ENCODE data around the gene TEAD1. TPM values are rescaled to one million over a fixed set of nuclear protein-coding genes. Genes with fewer than 3 reads are reported as not detected.
A peak's percentile ranks its signal among the peaks of the same experiment; 100 is the strongest.

Gene TEAD1
- total RNA-seq, 1 donor from 2014 or later, result 17.6 TPM

- Histone ChIP-seq H3K27me3 (ENCODE audit: control insufficient read depth, insufficient read depth, low read length) (no peaks in the 10 kb centered on the region), H3K36me3 (ENCODE audit: control insufficient read depth, insufficient read depth, low read length) (no peaks in the 10 kb centered on the region), H3K4me3 (ENCODE audit: low read depth, low read length) (no peak overlapping the region)
- DNase-seq (ENCODE audit: low read depth) (peak; percentile 10), FAIRE-seq (no peak)
- TF ChIP-seq CTCF (IDR thresholded peaks at IDR 0.05; ENCODE audit: insufficient read depth, low read length, severe bottlenecking), result no peak
These were observed 20.5 kb upstream of the TEAD1 start for GRCh38 chr11:12653729-12654128.

- no peak for DNase-seq (ENCODE audit: low read depth)
- H3K36me3 ChIP-seq (ENCODE audit: control insufficient read depth, insufficient read depth, low read length), result no peaks in the 10 kb centered on the region
- no peak for TF ChIP-seq CTCF (IDR thresholded peaks at IDR 0.05; ENCODE audit: insufficient read depth, low read length, severe bottlenecking)
- FAIRE-seq, result no peak
- no peaks in the 10 kb centered on the region for H3K27me3 ChIP-seq (ENCODE audit: control insufficient read depth, insufficient read depth, low read length)
- no peak overlapping the region for H3K4me3 ChIP-seq (ENCODE audit: low read depth, low read length)
These were observed 18.4 kb upstream of the TEAD1 start for GRCh38 chr11:12655842-12656241.

GRCh38 chr11:12657336-12657735, 16.9 kb upstream of the TEAD1 start:
- no peak for FAIRE-seq

GRCh38 chr11:12657981-12658380, 16.2 kb upstream of the TEAD1 start:
- DNase-seq (ENCODE audit: low read depth), result no peak
- Histone ChIP-seq H3K27me3 (ENCODE audit: control insufficient read depth, insufficient read depth, low read length) (no peaks in the 10 kb centered on the region), H3K36me3 (ENCODE audit: control insufficient read depth, insufficient read depth, low read length) (no peaks in the 10 kb centered on the region)

More at GRCh38 chr11:12657336-12657735, 16.9 kb upstream of the TEAD1 start:
- TF ChIP-seq CTCF (IDR thresholded peaks at IDR 0.05; ENCODE audit: insufficient read depth, low read length, severe bottlenecking), result no peak
- no peaks in the 10 kb centered on the region for H3K36me3 ChIP-seq (ENCODE audit: control insufficient read depth, insufficient read depth, low read length)
- no peaks in the 10 kb centered on the region for H3K27me3 ChIP-seq (ENCODE audit: control insufficient read depth, insufficient read depth, low read length)
- H3K4me3 ChIP-seq (ENCODE audit: low read depth, low read length), result no peak overlapping the region
- no peak for DNase-seq (ENCODE audit: low read depth)

GRCh38 chr11:12662101-12662689, 12.0 kb upstream of the TEAD1 start:
- Histone ChIP-seq H3K36me3 (ENCODE audit: control insufficient read depth, insufficient read depth, low read length) (no peaks in the 10 kb centered on the region), H3K27me3 (ENCODE audit: control insufficient read depth, insufficient read depth, low read length) (no peaks in the 10 kb centered on the region), H3K4me3 (ENCODE audit: low read depth, low read length) (no peak overlapping the region)
- no peak for FAIRE-seq
- TF ChIP-seq CTCF (IDR thresholded peaks at IDR 0.05; ENCODE audit: insufficient read depth, low read length, severe bottlenecking), result no peak
- no peak for DNase-seq (ENCODE audit: low read depth)

More at GRCh38 chr11:12657981-12658380, 16.2 kb upstream of the TEAD1 start:
- H3K4me3 ChIP-seq (ENCODE audit: low read depth, low read length), result no peak overlapping the region
- FAIRE-seq, result no peak
- TF ChIP-seq CTCF (IDR thresholded peaks at IDR 0.05; ENCODE audit: insufficient read depth, low read length, severe bottlenecking), result no peak

- FAIRE-seq, result no peak
- DNase-seq (ENCODE audit: low read depth), result no peak
- H3K4me3 ChIP-seq (ENCODE audit: low read depth, low read length), result no peak overlapping the region
- TF ChIP-seq CTCF (IDR thresholded peaks at IDR 0.05; ENCODE audit: insufficient read depth, low read length, severe bottlenecking), result no peak
- no peaks in the 10 kb centered on the region for H3K27me3 ChIP-seq (ENCODE audit: control insufficient read depth, insufficient read depth, low read length)
- no peaks in the 10 kb centered on the region for H3K36me3 ChIP-seq (ENCODE audit: control insufficient read depth, insufficient read depth, low read length)
These were observed 9.8 kb upstream of the TEAD1 start for GRCh38 chr11:12664385-12664784.

Data from bronchial epithelial cell (primary cell).